ENCODE results near the gene HS1BP3. TPM values are rescaled to one million over a fixed set of nuclear protein-coding genes. Genes with fewer than 3 reads are reported as not detected.

Gene HS1BP3
- total and polyA plus RNA-seq, 2 of the 13 experiments (the other 11 are each of a cell fraction or from before 2014, with no cell fraction given): 15.2 to 22.0 TPM

GRCh38 chr2:20675701-20676352 lies 24.9 kb upstream of the HS1BP3 start (continued):
- TF ChIP-seq ZNF646 (CRISPR knock-in tag; IDR thresholded peaks at IDR 0.05) (no peak), SP2 (CRISPR knock-in tag; IDR thresholded peaks at IDR 0.05) (0 out of 2 replicates have a peak, but pooled peaks have one; percentile 2), KLF11 (CRISPR knock-in tag; IDR thresholded peaks at IDR 0.05) (no peak), ZNF543 (CRISPR knock-in tag; IDR thresholded peaks at IDR 0.05) (no peak), NPAS2 (CRISPR knock-in tag; IDR thresholded peaks at IDR 0.05; ENCODE audit: borderline replicate concordance) (0 out of 2 replicates have a peak, but pooled peaks have one; percentile 80), ZNF451 (CRISPR knock-in tag; IDR thresholded peaks at IDR 0.05) (peak; percentile 9; the same call in 1 of the 2 replicates), FOXO1 (CRISPR knock-in tag; IDR thresholded peaks at IDR 0.05) (no peak), ZNF431 (CRISPR knock-in tag; IDR thresholded peaks at IDR 0.05; ENCODE audit: borderline replicate concordance, low read depth) (0 out of 2 replicates have a peak, but pooled peaks have one; percentile 25), FOXO4 (CRISPR knock-in tag; conservative IDR thresholded peaks at IDR 0.05) (no peak), SAFB2 (CRISPR knock-in tag; IDR thresholded peaks at IDR 0.05; ENCODE audit: borderline replicate concordance, low read depth) (no peak), MAFF (IDR thresholded peaks at IDR 0.05; ENCODE audit: low read depth, low read length) (no peak), TBL1XR1 (IDR thresholded peaks at IDR 0.05; ENCODE audit: borderline replicate concordance, low read length, partially characterized antibody) (no peak), NFKBIZ (CRISPR knock-in tag; IDR thresholded peaks at IDR 0.05) (no peak), BCL6 (CRISPR knock-in tag; IDR thresholded peaks at IDR 0.05) (no peak), MLX (CRISPR knock-in tag; IDR thresholded peaks at IDR 0.05) (no peak), SETDB1 (CRISPR knock-in tag; IDR thresholded peaks at IDR 0.05; ENCODE audit: borderline replicate concordance) (no peak), MAX (IDR thresholded peaks at IDR 0.05) (no peak), ZNF382 (CRISPR knock-in tag; IDR thresholded peaks at IDR 0.05; ENCODE audit: borderline replicate concordance) (no peak), SKI (IDR thresholded peaks at IDR 0.05; ENCODE audit: partially characterized antibody) (no peak), NKX3-1 (CRISPR knock-in tag; IDR thresholded peaks at IDR 0.05) (no peak)
- TF ChIP-seq, protein P1, sequence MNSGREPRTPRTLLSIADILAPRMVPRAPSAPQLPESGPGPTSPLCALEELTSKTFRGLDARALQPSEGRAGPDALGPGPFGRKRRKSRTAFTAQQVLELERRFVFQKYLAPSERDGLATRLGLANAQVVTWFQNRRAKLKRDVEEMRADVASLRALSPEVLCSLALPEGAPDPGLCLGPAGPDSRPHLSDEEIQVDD (CRISPR knock-in tag; IDR thresholded peaks at IDR 0.05; ENCODE audit: borderline replicate concordance): no peak

Measured in HepG2 (cell line).